Fibroblast of lung (primary cell): ENCODE results near the gene MICU1. TPM values are rescaled to one million over a fixed set of nuclear protein-coding genes. Genes with fewer than 3 reads are reported as not detected.

Experiments used
- DNase-seq, 2 donors: peaks; one replicate each; pipeline versions ENCODE4 v3.0.0 to v3.0.0-alpha.2; 2010; ENCODE audit warnings: low read depth in 2 of 2
- H2AFZ ChIP-seq: 2 replicates; pipeline ENCODE4 v1.5.1; 2012; ENCODE audit warnings: low read length, control low read depth, inconsistent platforms
- H3K27ac ChIP-seq: 2 replicates; pipeline ENCODE4 v1.5.1; 2011; ENCODE audit warnings: low read length, control low read depth; ENCODE audit not compliant: insufficient read depth
- H3K27me3 ChIP-seq: 2 replicates; pipeline ENCODE4 v1.5.1; 2011; ENCODE audit warnings: mild to moderate bottlenecking, low read length; ENCODE audit not compliant: control insufficient read depth, insufficient read depth
- H3K36me3 ChIP-seq: 2 replicates; pipeline ENCODE4 v1.5.1; 2011; ENCODE audit warnings: low read length; ENCODE audit not compliant: control insufficient read depth, insufficient read depth
- H3K4me1 ChIP-seq: 2 replicates; pipeline ENCODE4 v1.5.1; 2011; ENCODE audit warnings: low read length; ENCODE audit not compliant: control insufficient read depth, insufficient read depth; ENCODE audit errors: extremely low read depth
- H3K4me2 ChIP-seq: 2 replicates; pipeline ENCODE4 v1.5.1; 2011; ENCODE audit warnings: low read length, control low read depth; ENCODE audit not compliant: insufficient read depth; ENCODE audit errors: extremely low read depth
- H3K4me3 ChIP-seq, 4 experiments: fragments of 200-600 bp in 1 of 4; sonication (generic) in 1 of 4; replicated peaks in 1 of 4; 2 replicates each; pipeline ENCODE4 v1.5.1; 2011 to 2016; ENCODE audit warnings: low read length in 4 of 4, low read depth in 3 of 4, mild to moderate bottlenecking in 3 of 4, control low read depth in 2 of 4, inconsistent platforms in 1 of 4, mixed read lengths in 1 of 4; ENCODE audit not compliant: insufficient read depth in 1 of 4; ENCODE audit errors: control extremely low read depth in 1 of 4
- H3K79me2 ChIP-seq: 2 replicates; pipeline ENCODE4 v1.5.1; 2012; ENCODE audit warnings: mild to moderate bottlenecking, low read length, inconsistent platforms; ENCODE audit not compliant: control insufficient read depth, insufficient read depth
- H3K9ac ChIP-seq: 2 replicates; pipeline ENCODE4 v1.5.1; 2011; ENCODE audit warnings: mild to moderate bottlenecking, low read length, control low read depth; ENCODE audit not compliant: insufficient read depth
- H3K9me3 ChIP-seq: 2 replicates; pipeline ENCODE4 v1.5.1; 2012; ENCODE audit warnings: low read depth, low read length; ENCODE audit not compliant: control insufficient read depth, insufficient read depth
- H4K20me1 ChIP-seq: 2 replicates; pipeline ENCODE4 v1.5.1; 2011; ENCODE audit warnings: low read length; ENCODE audit not compliant: control insufficient read depth, insufficient read depth; ENCODE audit errors: extremely low read depth
- EZH2 ChIP-seq: IDR thresholded peaks from 2 replicates; pipeline ENCODE4 v1.5.1; 2012; ENCODE audit warnings: low read length, control low read depth, mild to moderate bottlenecking; ENCODE audit errors: missing control alignments
- polyA plus RNA-seq, 2 donors: library from polyadenylated mRNA; depleted of rRNA in 1 of 2; stranded (reverse) in 1 of 2; unstranded in 1 of 2; fragments of >200 nt; gene quantifications; 2 replicates each; pipeline ENCODE4 v1.2.1, GENCODE V29; 2011 to 2012; ENCODE audit warnings: missing spikeins in 1 of 2
- total RNA-seq: library from RNA; depleted of rRNA; stranded (reverse); fragments of >200 nt; gene quantifications from 2 replicates; pipeline ENCODE4 v1.2.1, GENCODE V29; 2014
- TF ChIP-seq, protein P1 (sequence below), 2 donors: IDR thresholded peaks in 1 of 2; conservative IDR thresholded peaks in 1 of 2; 1 replicate in 1 of 2; 2 replicates in 1 of 2; pipeline ENCODE4 v1.5.1; 2011 to 2012; ENCODE audit warnings: low read length in 2 of 2, control low read depth in 1 of 2, inconsistent platforms in 1 of 2, low read depth in 1 of 2, mild to moderate bottlenecking in 1 of 2

Gene MICU1
- total and polyA plus RNA-seq, 2 donors (not counting 1 experiment from before 2014, with no cell fraction given) = 83.2 to 83.3 TPM

DNA sequence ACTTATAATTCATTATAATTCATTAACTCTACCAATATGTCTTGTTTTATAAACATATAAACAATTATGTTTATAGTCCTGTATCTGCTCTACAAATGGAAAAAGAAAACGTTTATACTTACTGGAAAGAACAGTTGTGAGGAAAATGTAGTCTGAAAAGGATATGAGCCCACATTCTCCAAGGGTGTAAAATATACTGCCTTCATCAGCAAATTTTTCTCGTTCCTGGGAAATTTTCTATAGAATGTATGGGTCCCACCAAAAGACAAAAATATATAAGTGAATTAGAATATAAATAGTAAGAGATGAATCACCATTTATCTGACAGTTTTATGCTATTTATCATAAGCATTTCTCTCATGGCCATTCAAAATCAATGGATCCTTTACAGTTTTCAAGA lies 117.8 kb downstream of the MICU1 start:
- no peaks in the 10 kb centered on the region for H3K36me3 ChIP-seq
- no peak overlapping the region for H3K4me2 ChIP-seq
- TF ChIP-seq, protein P1, sequence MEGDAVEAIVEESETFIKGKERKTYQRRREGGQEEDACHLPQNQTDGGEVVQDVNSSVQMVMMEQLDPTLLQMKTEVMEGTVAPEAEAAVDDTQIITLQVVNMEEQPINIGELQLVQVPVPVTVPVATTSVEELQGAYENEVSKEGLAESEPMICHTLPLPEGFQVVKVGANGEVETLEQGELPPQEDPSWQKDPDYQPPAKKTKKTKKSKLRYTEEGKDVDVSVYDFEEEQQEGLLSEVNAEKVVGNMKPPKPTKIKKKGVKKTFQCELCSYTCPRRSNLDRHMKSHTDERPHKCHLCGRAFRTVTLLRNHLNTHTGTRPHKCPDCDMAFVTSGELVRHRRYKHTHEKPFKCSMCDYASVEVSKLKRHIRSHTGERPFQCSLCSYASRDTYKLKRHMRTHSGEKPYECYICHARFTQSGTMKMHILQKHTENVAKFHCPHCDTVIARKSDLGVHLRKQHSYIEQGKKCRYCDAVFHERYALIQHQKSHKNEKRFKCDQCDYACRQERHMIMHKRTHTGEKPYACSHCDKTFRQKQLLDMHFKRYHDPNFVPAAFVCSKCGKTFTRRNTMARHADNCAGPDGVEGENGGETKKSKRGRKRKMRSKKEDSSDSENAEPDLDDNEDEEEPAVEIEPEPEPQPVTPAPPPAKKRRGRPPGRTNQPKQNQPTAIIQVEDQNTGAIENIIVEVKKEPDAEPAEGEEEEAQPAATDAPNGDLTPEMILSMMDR (conservative IDR thresholded peaks at IDR 0.05 in 1 of 2, IDR thresholded peaks at IDR 0.05 in 1 of 2; ENCODE audit: low read depth in 1 of 2, low read length in 2 of 2) = no peak
- no peak for TF ChIP-seq EZH2
- no peaks in the 10 kb centered on the region for H3K27me3 ChIP-seq
- no peak overlapping the region for H3K4me3 ChIP-seq
- H3K27ac ChIP-seq = no peak overlapping the region
- no peaks in the 10 kb centered on the region for H3K4me1 ChIP-seq
- no peak overlapping the region for H3K9ac ChIP-seq
- no peaks in the 10 kb centered on the region for H4K20me1 ChIP-seq
- no peaks in the 10 kb centered on the region for H3K79me2 ChIP-seq
- H3K9me3 ChIP-seq = no peaks in the 10 kb centered on the region
- no peak overlapping the region for H2AFZ ChIP-seq
- no peak for DNase-seq

DNA sequence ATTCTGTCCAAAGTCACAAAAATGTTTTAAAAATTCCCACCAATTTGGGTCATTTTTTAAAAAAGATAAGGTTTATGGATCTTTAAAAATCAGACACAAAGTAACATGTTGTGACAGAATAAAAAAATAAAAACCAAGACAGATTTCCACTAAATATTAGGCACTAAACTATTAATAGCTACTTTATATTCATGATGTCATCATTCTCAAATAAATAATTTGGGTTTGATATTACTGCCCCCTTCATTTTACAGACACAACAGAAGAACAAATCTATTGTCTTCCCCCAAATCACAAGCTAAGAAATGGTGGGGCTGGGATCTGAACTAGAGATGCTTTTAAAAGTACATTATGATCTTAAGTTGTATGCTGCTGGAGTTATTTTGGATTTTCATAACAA lies 119.4 kb downstream of the MICU1 start:
- no peak for TF ChIP-seq EZH2
- TF ChIP-seq, protein P1 (conservative IDR thresholded peaks at IDR 0.05 in 1 of 2, IDR thresholded peaks at IDR 0.05 in 1 of 2; ENCODE audit: low read depth in 1 of 2, low read length in 2 of 2) = no peak
- DNase-seq = no peak
- no peak overlapping the region for H3K27ac ChIP-seq
- H3K36me3 ChIP-seq = no peaks in the 10 kb centered on the region
- no peaks in the 10 kb centered on the region for H3K27me3 ChIP-seq
- no peaks in the 10 kb centered on the region for H3K9me3 ChIP-seq
- H4K20me1 ChIP-seq = no peaks in the 10 kb centered on the region
- no peak overlapping the region for H2AFZ ChIP-seq
- peaks cover 5% of the 10 kb centered on the region for H3K4me1 ChIP-seq
- H3K79me2 ChIP-seq = no peaks in the 10 kb centered on the region
- H3K9ac ChIP-seq = no peak overlapping the region
- no peak overlapping the region for H3K4me2 ChIP-seq
- H3K4me3 ChIP-seq = no peak overlapping the region

DNA sequence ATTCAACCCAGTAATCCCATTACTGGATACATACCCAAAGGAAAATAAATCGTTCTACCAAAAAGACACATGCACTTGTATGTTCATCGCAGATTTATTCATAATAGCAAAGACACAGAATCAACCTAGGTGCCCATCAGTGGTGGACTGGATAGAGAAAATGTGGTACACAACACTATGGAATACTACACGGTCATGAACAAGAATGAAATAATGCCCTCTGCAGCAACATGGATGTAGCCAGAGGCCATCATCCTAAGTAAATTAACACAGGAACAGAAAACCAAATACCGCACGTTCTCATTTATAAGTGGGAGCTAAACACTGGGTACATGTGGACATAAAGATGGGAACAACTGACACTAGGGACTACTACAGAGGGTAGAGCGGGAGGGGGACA lies 120.4 kb downstream of the MICU1 start:
- DNase-seq = no peak
- no peaks in the 10 kb centered on the region for H3K27me3 ChIP-seq
- TF ChIP-seq EZH2 = no peak
- TF ChIP-seq, protein P1 (conservative IDR thresholded peaks at IDR 0.05 in 1 of 2, IDR thresholded peaks at IDR 0.05 in 1 of 2; ENCODE audit: low read depth in 1 of 2, low read length in 2 of 2) = no peak
- no peak overlapping the region for H3K4me2 ChIP-seq
- no peaks in the 10 kb centered on the region for H3K9me3 ChIP-seq
- H2AFZ ChIP-seq = no peak overlapping the region
- H3K9ac ChIP-seq = no peak overlapping the region
- H3K36me3 ChIP-seq = no peaks in the 10 kb centered on the region
- H3K4me3 ChIP-seq = no peak overlapping the region
- no peaks in the 10 kb centered on the region for H3K79me2 ChIP-seq
- peaks cover 5% of the 10 kb centered on the region for H3K4me1 ChIP-seq
- H4K20me1 ChIP-seq = no peaks in the 10 kb centered on the region
- no peak overlapping the region for H3K27ac ChIP-seq
